CD4-positive, alpha-beta T cell (primary cell): ENCODE measurements around the gene MRPS33. TPM values are rescaled to one million over a fixed set of nuclear protein-coding genes. Genes with fewer than 3 reads are reported as not detected.

Source experiments
- ATAC-seq: fragments of 200-7000 bp; cut with Tn5 transposase; one replicate; pipeline ENCODE4 v1.10.0; 2022; ENCODE audit warnings: mild to moderate bottlenecking; ENCODE audit not compliant: poor library complexity
- CTCF ChIA-PET: fragments of 350-600 bp; sonication (Branson Sonifier 250); formaldehyde crosslinking; loops from one replicate; lab custom pipeline; 2021; ENCODE audit warnings: antibody characterized with exemption, inconsistent platforms; lab: Charles Lee
- POLR2A ChIA-PET: fragments of 350-600 bp; sonication (Branson Sonifier 250); formaldehyde crosslinking; loops from one replicate; lab custom pipeline; 2021; ENCODE audit warnings: antibody characterized with exemption, inconsistent platforms; lab: Charles Lee
- DNase-seq, 14 experiments: peaks; one replicate each; pipeline ENCODE4 v3.0.0-alpha.2; 2013 to 2020; ENCODE audit warnings: mixed read lengths in 2 of 14
- H3K27ac ChIP-seq, 2 donors: one replicate each; pipeline versions ENCODE4 v1.5.1 to v1.7.0; 2013; ENCODE audit warnings: low read length in 2 of 2, low read depth in 1 of 2, mild to moderate bottlenecking in 1 of 2
- H3K27me3 ChIP-seq, 2 experiments: 1 replicate in 1 of 2; 2 replicates in 1 of 2; pipeline versions ENCODE4 v1.6.1 to v1.7.0; 2013; ENCODE audit warnings: low read length in 2 of 2, control low read depth in 1 of 2, mild to moderate bottlenecking in 1 of 2, moderate library complexity in 1 of 2; ENCODE audit not compliant: insufficient read depth in 2 of 2, control insufficient read depth in 1 of 2
- H3K36me3 ChIP-seq: one replicate; pipeline ENCODE4 v1.6.1; 2013; ENCODE audit warnings: low read length, control low read depth; ENCODE audit not compliant: insufficient read depth
- H3K4me1 ChIP-seq: one replicate; pipeline ENCODE4 v1.6.1; 2013; ENCODE audit warnings: low read length, control low read depth; ENCODE audit not compliant: insufficient read depth
- H3K4me3 ChIP-seq: one replicate; pipeline ENCODE4 v1.5.1; 2013; ENCODE audit warnings: mild to moderate bottlenecking, low read length, moderate library complexity
- H3K9me3 ChIP-seq, 2 experiments: 1 replicate in 1 of 2; 2 replicates in 1 of 2; pipeline versions ENCODE4 v1.6.1 to v1.7.0; 2013; ENCODE audit warnings: low read length in 2 of 2, mild to moderate bottlenecking in 2 of 2, control low read depth in 1 of 2, moderate library complexity in 1 of 2; ENCODE audit not compliant: control insufficient read depth in 1 of 2, insufficient read depth in 1 of 2
- H3K27ac Mint-ChIP-seq: one replicate; pipeline ENCODE4 v1.8.0; 2020; ENCODE audit warnings: mixed read lengths
- H3K27me3 Mint-ChIP-seq: one replicate; pipeline ENCODE4 v1.8.0; 2021; ENCODE audit warnings: mixed read lengths
- H3K36me3 Mint-ChIP-seq: one replicate; pipeline ENCODE4 v1.8.0; 2021; ENCODE audit warnings: low read depth, mixed read lengths
- H3K4me1 Mint-ChIP-seq: one replicate; pipeline ENCODE4 v1.8.0; 2021; ENCODE audit warnings: low read depth, mixed read lengths
- H3K4me3 Mint-ChIP-seq: one replicate; pipeline ENCODE4 v1.8.0; 2020; ENCODE audit warnings: mild to moderate bottlenecking, mixed read lengths
- H3K9me3 Mint-ChIP-seq: one replicate; pipeline ENCODE4 v1.8.0; 2020; ENCODE audit warnings: mixed read lengths
- CTCF ChIP-seq: fragments of 200-600 bp; IDR thresholded peaks from one replicate; pipeline ENCODE4 v1.8.0; 2022; ENCODE audit warnings: antibody characterized with exemption, mild to moderate bottlenecking
- intact Hi-C, 2 experiments: fragments of 100-400 bp; cut with DNase I in 1 of 2; cut with micrococcal nuclease in 1 of 2; formaldehyde crosslinking; loops; one replicate each; pipeline versions ENCODE4 v1.15.1 to v1.9.0; 2023 to 2025; cut with DNase I, micrococcal nuclease
- polyA plus RNA-seq, 2 donors: library from polyadenylated mRNA; unstranded; fragments of 120-200 nt; gene quantifications; one replicate each; pipeline ENCODE4 v1.2.1, GENCODE V29; 2013
- total RNA-seq, 174 experiments: library from RNA in 2 of 174; stranded (reverse) in 2 of 174; gene quantifications; one replicate each; pipeline ENCODE4 v1.2.3 and lab custom pipeline; 2021 to 2026

The MRPS33 gene
- total RNA-seq (10 to 100 TPM; 21.7 to 24.3 TPM), total RNA-seq (lab: John Stamatoyannopoulos, UW) (12.5 to 62.7 (median 30.2) reads per million in 172 experiments)
- polyA plus RNA-seq (2013, experiment 1 of 2): 54.7 TPM
- 55.8 TPM for polyA plus RNA-seq (2013, experiment 2 of 2)

- Histone ChIP-seq H3K4me1 (peaks cover 18% of the 10 kb centered on the region), H3K27me3 (peaks cover 0 to 2% of the 10 kb centered on the region in 2 experiments), H3K27ac (peak within 1 kb of the TSS; percentile 100), H3K9me3 (peaks cover 0 to 5% of the 10 kb centered on the region in 2 experiments), H3K4me3 (peak within 1 kb of the TSS; percentile 73), H3K36me3 (peaks cover 9% of the 10 kb centered on the region)
- TF ChIP-seq CTCF: peak; percentile 61
- ChIA-PET POLR2A (interaction anchor here (0.7 to 3.3 kb wide), 24 partner anchors 9 to 1655 kb away, joined by 3 to 36 read pairs (median 6); partner anchors contain the start of genes ADCK2, AGK, BRAF and DENND11), CTCF (interaction anchor here (0.5 to 3.0 kb wide), 6 partner anchors 88 to 724 kb away, joined by 3 to 27 read pairs (median 3); partner anchors contain the start of genes NDUFB2 and SSBP1)
- Mint-ChIP-seq H3K27me3 (peaks cover 13% of the 10 kb centered on the region), H3K27ac (peak within 1 kb of the TSS; percentile 100), H3K9me3 (peaks cover 2% of the 10 kb centered on the region), H3K36me3 (peaks cover 32% of the 10 kb centered on the region), H3K4me1 (peaks cover 44% of the 10 kb centered on the region), H3K4me3 (peak within 1 kb of the TSS; percentile 93)
- intact Hi-C loops: loop anchor here (1.0 to 10.0 kb wide), 9 partner anchors 90 to 724 kb away; partner anchors contain the start of genes BRAF (in 2 of the 2), SSBP1 (in 2 of the 2), ADCK2 (in 1 of the 2) and AGK (in 1 of the 2)
- ATAC-seq (peak; percentile 95), DNase-seq (peak; percentile 90 to 98 (median 94))
These were observed at the start of gene MRPS33 for GRCh38 chr7:141014524-141015395. MRPS33 (minus strand) TSS chr7:141014952; CDS start chr7:141010633, 4,319 bp downstream.

- no peak for DNase-seq
- Histone ChIP-seq H3K27me3 (no peaks in the 10 kb centered on the region), H3K4me3 (no peak overlapping the region), H3K36me3 (no peaks in the 10 kb centered on the region), H3K4me1 (peaks cover 12% of the 10 kb centered on the region), H3K9me3 (no peaks in the 10 kb centered on the region), H3K27ac (no peak overlapping the region)
- ATAC-seq: no peak
- Mint-ChIP-seq H3K4me1 (peaks cover 12% of the 10 kb centered on the region), H3K27me3 (peaks cover 23% of the 10 kb centered on the region), H3K4me3 (no peak overlapping the region), H3K9me3 (peaks cover 2% of the 10 kb centered on the region), H3K36me3 (no peaks in the 10 kb centered on the region), H3K27ac (no peak overlapping the region)
- CTCF ChIA-PET: no interaction called here
- intact Hi-C loops: no loop called here
- no peak for TF ChIP-seq CTCF
- POLR2A ChIA-PET: no interaction called here
These were observed 43.0 kb upstream of the MRPS33 start for GRCh38 chr7:141057788-141058187.

- ATAC-seq (no peak), DNase-seq (no peak)
- no peak for TF ChIP-seq CTCF
- Mint-ChIP-seq H3K27me3 (peaks cover 20% of the 10 kb centered on the region), H3K27ac (no peak overlapping the region), H3K36me3 (no peaks in the 10 kb centered on the region), H3K9me3 (no peaks in the 10 kb centered on the region), H3K4me3 (no peak overlapping the region), H3K4me1 (peaks cover 14% of the 10 kb centered on the region)
- H3K27me3 ChIP-seq: no peaks in the 10 kb centered on the region
- ChIA-PET POLR2A (no interaction called here), CTCF (no interaction called here)
- no peak overlapping the region for H3K4me3 ChIP-seq
- no peaks in the 10 kb centered on the region for H3K9me3 ChIP-seq
- peaks cover 17% of the 10 kb centered on the region for H3K4me1 ChIP-seq
- no peaks in the 10 kb centered on the region for H3K36me3 ChIP-seq
- H3K27ac ChIP-seq: no peak overlapping the region
- intact Hi-C loops: no loop called here
These were observed 40.4 kb upstream of the MRPS33 start for GRCh38 chr7:141055146-141055545.
